ENCODE results near the gene BAX. TPM values are rescaled to one million over a fixed set of nuclear protein-coding genes. Genes with fewer than 3 reads are reported as not detected.
A peak's percentile ranks its signal among the peaks of the same experiment; 100 is the strongest.

The BAX gene
- total and polyA plus RNA-seq, 9 of the 15 experiments (the other 6 are each of a cell fraction or from before 2014, with no cell fraction given): 3.2 to 95.4 (median 44.5) TPM

GRCh38 chr19:48966541-48967345 lies 12.1 kb downstream of the BAX start (continued):
- no peak for TF ChIP-seq AFF1 (IDR thresholded peaks at IDR 0.05; ENCODE audit: low read depth in 1 of 2, partially characterized antibody in 2 of 2)
- no peak; the same call in 1 of the 2 replicates for TF ChIP-seq MED1 (CRISPR knock-in tag; IDR thresholded peaks at IDR 0.05; ENCODE audit: borderline replicate concordance)
- no peak for TF ChIP-seq ZNF224 (CRISPR knock-in tag; IDR thresholded peaks at IDR 0.05)
- TF ChIP-seq ZFP91 (CRISPR knock-in tag; IDR thresholded peaks at IDR 0.05): no peak; the same call in 1 of the 2 replicates
- TF ChIP-seq PPARD (CRISPR knock-in tag; IDR thresholded peaks at IDR 0.05): no peak
- no peak for TF ChIP-seq ZNF668 (CRISPR knock-in tag; IDR thresholded peaks at IDR 0.05)
- TF ChIP-seq PREB (CRISPR knock-in tag; IDR thresholded peaks at IDR 0.05): no peak
- TF ChIP-seq ETS2 (tag; IDR thresholded peaks at IDR 0.05; ENCODE audit: borderline replicate concordance, poor library complexity, severe bottlenecking): no peak
- TF ChIP-seq ZHX1 (conservative IDR thresholded peaks at IDR 0.05; ENCODE audit: low read length): no peak
- TF ChIP-seq ZZZ3 (IDR thresholded peaks at IDR 0.05): no peak
- TF ChIP-seq ZNF644 (tag; IDR thresholded peaks at IDR 0.05; ENCODE audit: low read depth): no peak
- TF ChIP-seq RBFOX2 (IDR thresholded peaks at IDR 0.05; ENCODE audit: low read depth, low read length): no peak
- TF ChIP-seq RBM22 (IDR thresholded peaks at IDR 0.05; ENCODE audit: low read depth, low read length, poor library complexity, severe bottlenecking): no peak
- no peak for TF ChIP-seq FOXA1 (IDR thresholded peaks at IDR 0.05; ENCODE audit: borderline replicate concordance)
- no peak; a peak in 1 of 4 replicates for TF ChIP-seq MAZ (CRISPR knock-in tag; conservative IDR thresholded peaks at IDR 0.05 in 1 of 2, IDR thresholded peaks at IDR 0.05 in 1 of 2)
- TF ChIP-seq SMARCC2 (IDR thresholded peaks at IDR 0.05; ENCODE audit: low read depth): no peak
- TF ChIP-seq RAD51 (IDR thresholded peaks at IDR 0.05; ENCODE audit: borderline replicate concordance, low read depth): peak; percentile 59; the same call in 1 of the 2 replicates
